ENCODE results near the gene EMC9. TPM values are rescaled to one million over a fixed set of nuclear protein-coding genes. Genes with fewer than 3 reads are reported as not detected.

Gene EMC9
- total RNA-seq, 4 donors from 2014 or later, result 8.3 to 25.5 (median 16.9) TPM

GRCh38 chr14:24137529-24138395, 3.6 kb downstream of the EMC9 start:
- DNase-seq, result no peak
- H3K9me3 ChIP-seq, result no peaks in the 10 kb centered on the region
- H3K27ac ChIP-seq, result peak overlapping the region in 1 of 3 donors; percentile 81
- H3K27me3 ChIP-seq, result no peaks in the 10 kb centered on the region
- WGBS, 2 donors, result 87 to 88% methylated on average over 8 of the region's 8 CpGs
- intact Hi-C loops (cut with DNase I), result no loop called here
- H3K4me1 ChIP-seq, result peaks cover 21 to 28% of the 10 kb centered on the region in 2 donors
- H3K36me3 ChIP-seq, result peaks cover 14 to 15% of the 10 kb centered on the region in 2 donors
- TF ChIP-seq POLR2A (IDR thresholded peaks at IDR 0.05) (no peak), CTCF (IDR thresholded peaks at IDR 0.05) (no peak)
- H3K4me3 ChIP-seq (replicated peaks in 1 of 3), result no peak overlapping the region

GRCh38 chr14:24136684-24137528, 4.5 kb downstream of the EMC9 start:
- no peak for DNase-seq
- no peaks in the 10 kb centered on the region for H3K9me3 ChIP-seq
- WGBS, 2 donors, result 33 to 41% methylated on average over 13 of the region's 13 CpGs
- H3K4me3 ChIP-seq (replicated peaks in 1 of 3), result peak overlapping the region; percentile 83 to 94 (median 92)
- peak overlapping the region; percentile 72 to 81 (median 80) for H3K27ac ChIP-seq
- intact Hi-C loops (cut with DNase I), result no loop called here
- no peaks in the 10 kb centered on the region for H3K27me3 ChIP-seq
- peaks cover 14 to 15% of the 10 kb centered on the region in 2 donors for H3K36me3 ChIP-seq
- H3K4me1 ChIP-seq, result peaks cover 18 to 24% of the 10 kb centered on the region in 2 donors
- no peak for TF ChIP-seq CTCF (IDR thresholded peaks at IDR 0.05)
- no peak for TF ChIP-seq POLR2A (IDR thresholded peaks at IDR 0.05)

GRCh38 chr14:24135834-24136683, 5.3 kb downstream of the EMC9 start, which contains the start of gene PSME1:
Gene PSME1, plus strand, starts transcription at chr14:24136194. Its CDS starts 69 bp downstream, at chr14:24136263.
- Histone ChIP-seq H3K36me3 (peaks cover 14 to 15% of the 10 kb centered on the region in 2 donors), H3K4me1 (peaks cover 17 to 23% of the 10 kb centered on the region in 2 donors), H3K27me3 (no peaks in the 10 kb centered on the region), H3K27ac (peak within 1 kb of the TSS; percentile 72 to 81 (median 80)), H3K9me3 (no peaks in the 10 kb centered on the region), H3K4me3 (replicated peaks in 1 of 3) (peak within 1 kb of the TSS; percentile 83 to 94 (median 92))
- intact Hi-C loops (cut with DNase I), result no loop called here
- WGBS, 2 donors, result 0% methylated on average over 9 to 20 of the region's 75 CpGs
- TF ChIP-seq POLR2A (IDR thresholded peaks at IDR 0.05), result peak; percentile 29 to 71
- no peak for TF ChIP-seq CTCF (IDR thresholded peaks at IDR 0.05)
- DNase-seq, result peak; percentile 94

- Histone ChIP-seq H3K4me3 (replicated peaks in 1 of 3) (peak overlapping the region in 2 of 3 donors; percentile 10 to 83), H3K9me3 (no peaks in the 10 kb centered on the region), H3K27me3 (no peaks in the 10 kb centered on the region), H3K27ac (peak overlapping the region; percentile 52 to 80 (median 62)), H3K36me3 (peaks cover 14 to 15% of the 10 kb centered on the region in 2 donors), H3K4me1 (peaks cover 17 to 27% of the 10 kb centered on the region in 2 donors)
- DNase-seq, result no peak
- TF ChIP-seq CTCF (IDR thresholded peaks at IDR 0.05) (no peak), POLR2A (IDR thresholded peaks at IDR 0.05) (no peak)
- WGBS, 2 donors, result 4 to 6% methylated on average over 8 of the region's 9 CpGs
- intact Hi-C loops (cut with DNase I), result no loop called here
Observed at GRCh38 chr14:24135584-24135833, 5.9 kb downstream of the EMC9 start.

Data from thyroid gland (tissue), 4 donors.